ENCODE results near the gene DOP1A.

Gene DOP1A

DNA sequence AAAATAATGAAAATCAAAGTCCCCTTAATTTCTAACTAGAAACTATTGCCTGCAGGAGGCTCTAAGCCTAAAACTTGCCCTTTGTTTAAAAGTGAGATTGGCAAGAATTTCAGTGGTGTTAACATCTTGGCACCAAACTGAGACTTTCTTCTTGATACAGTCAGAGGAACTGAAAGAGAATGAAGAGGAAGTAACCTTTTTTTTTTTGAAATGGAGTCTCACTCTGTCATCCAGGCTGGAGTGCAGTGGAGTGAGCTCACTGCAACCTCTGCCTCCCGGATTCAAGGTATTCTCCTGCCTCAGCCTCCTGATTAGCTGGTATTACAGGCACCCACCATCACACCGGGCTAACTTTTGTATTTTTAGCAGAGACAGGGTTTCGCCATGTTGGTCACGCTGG is 3.6 kb downstream of the DOP1A start:
- no peak for DNase-seq

DNA sequence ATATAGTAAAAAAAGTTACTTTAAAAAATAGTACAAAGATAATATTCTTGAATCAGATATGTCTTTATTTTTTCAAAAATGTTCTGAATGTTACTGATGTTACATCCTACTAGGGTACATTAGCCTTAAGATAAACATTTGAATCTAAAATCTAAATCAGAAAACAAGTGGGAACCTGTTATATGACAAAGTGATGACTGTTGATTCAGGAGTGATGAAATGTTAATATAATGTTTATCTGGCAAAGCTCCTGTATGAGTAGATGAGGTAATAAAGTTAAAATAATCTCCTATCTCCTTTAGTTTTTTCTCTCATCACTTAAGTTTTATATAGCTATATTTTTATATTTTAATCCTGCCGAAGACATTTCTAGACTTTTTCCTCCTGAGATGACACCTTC is 4.2 kb downstream of the DOP1A start:
- DNase-seq: no peak

DNA sequence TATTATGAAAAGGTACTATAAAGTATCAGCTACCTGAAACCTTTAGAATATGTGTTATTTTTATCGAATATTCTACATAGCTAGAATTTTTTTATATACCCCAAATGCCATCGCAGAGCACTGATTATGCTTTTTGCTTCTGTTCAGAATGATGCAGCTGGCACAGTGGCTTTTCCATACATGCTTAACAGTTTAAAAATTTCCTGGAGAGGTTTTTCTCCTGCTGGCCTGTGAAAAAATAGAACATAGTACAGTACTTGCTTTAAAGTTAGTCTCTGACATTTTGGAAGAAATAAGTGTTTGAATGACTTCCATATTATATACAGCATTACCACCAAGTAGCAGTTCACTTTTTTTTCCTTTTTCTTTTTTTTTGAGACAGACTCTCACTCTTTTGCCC is 5.3 kb downstream of the DOP1A start:
- no peak for DNase-seq

DNA sequence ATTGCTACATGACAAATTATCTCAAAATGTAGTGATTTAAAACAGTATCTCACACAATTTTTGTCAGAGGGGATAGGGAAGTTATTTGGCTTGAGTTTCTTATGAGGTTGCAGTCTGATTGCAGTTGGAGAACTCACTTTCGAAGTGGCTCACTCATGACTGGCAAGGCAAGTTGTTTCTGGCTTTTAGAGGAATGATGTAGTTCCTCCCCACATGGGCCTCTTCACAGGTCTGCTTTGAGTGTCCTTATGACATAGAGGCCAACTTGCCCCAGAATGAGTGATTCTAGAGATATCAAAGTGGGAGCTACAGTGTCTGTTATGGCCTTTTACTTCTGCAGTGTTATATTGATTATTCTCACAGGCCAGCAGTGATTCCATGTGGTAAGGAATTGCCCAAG is 6.1 kb downstream of the DOP1A start:
- DNase-seq: no peak

DNA sequence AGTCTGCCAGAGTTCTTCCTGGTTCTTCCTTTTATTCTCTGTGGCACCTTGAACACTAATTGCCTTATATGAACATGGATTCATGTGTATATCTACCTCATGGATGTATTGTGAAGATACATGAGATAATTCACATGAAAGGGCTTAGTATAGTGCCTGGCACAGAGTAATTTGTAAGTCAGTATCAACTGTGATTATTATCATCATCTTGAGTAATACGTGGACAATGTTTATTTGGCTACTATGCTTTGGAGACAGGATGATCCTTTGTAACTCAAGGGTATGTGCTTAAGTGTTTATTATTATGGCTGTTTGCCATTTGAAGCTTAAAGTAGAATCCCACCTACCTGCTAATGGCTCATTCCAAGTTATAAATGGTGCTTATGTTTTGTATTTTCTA is 16.0 kb downstream of the DOP1A start:
- DNase-seq: no peak

DNA sequence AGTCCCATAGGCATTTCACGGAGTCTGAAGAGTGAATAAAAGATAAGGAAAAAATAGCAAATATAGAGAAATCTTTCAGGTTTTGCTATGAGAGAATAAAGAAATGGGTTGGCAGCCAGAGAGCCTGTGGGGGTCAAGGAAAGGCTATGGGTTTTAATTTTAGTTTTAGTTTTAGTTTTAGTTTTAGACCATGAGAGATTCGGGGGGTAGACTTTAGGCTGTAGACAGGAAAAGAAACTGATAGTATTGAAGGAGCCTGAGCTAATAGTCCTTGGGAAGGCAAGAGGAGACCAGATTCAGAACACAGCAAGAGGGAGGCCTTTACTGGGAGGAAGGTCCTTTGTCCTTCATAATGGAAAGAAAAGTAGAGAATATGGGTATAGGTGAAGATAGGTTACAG is 19.3 kb downstream of the DOP1A start:
- DNase-seq: no peak

DNA sequence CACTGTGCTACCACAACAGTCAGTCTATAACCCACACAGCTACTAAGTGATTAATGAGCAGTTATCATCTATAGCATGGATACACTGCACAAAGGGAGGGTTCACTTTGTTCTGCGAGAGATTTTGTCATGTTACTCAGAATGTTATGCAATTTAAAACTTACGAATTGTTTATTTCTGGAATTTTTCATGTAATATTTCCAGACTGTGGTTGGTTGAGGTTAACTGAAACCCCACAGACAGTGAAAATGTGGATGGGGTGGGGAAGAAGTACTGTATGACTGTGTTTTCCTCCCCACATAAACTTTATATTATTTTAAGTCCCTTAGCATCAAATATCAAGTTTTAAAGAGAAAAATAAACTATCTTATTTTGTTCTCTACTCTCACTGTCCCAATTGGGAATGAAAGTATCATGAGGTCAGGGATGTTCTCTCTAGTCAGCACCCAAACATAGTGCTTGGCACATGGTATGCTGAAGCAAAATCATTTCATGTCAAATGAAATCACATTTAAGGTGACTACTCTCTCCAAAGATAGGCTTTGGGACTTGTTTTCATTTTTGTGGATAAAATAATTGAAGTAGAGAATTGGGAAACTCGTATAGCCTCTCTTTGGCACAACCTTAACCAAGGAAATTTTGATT is 25.4 kb downstream of the DOP1A start:
- no peak for DNase-seq

DNA sequence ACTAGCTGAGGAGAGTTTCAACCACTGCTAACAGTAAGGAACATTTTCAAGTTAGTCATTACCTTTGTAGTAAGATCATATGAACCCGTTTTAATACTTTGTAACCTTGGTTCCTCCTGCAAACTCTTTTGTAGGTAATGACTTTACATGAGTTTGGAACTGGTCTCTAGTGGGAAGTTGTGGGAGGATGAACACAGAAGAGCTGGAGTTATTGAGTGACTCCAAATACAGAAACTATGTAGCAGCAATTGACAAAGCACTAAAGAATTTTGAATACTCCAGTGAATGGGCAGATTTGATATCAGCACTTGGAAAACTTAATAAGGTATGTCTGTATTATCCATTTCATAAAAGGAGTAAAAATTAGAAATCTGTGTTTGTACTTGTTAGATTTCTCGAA is 29.3 kb downstream of the DOP1A start:
- DNase-seq: no peak

DNA sequence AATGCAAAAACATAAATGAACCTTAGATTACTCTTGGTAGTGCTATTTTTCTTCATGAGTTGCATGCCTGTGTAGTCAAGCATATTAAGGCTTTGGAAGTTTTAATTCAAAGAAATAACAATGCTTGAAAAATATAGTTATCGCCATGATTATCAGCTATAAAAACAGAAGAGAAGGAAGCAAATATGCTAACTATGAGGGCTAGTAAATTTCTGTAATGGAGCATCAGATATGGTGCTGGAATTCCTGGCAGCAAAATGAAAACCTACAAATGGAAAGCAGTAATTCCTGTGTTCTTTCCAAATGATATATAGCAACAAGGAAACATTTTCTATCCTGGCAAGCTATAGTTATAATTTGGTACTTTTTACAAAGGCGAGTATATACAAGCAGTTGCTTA is 29.7 kb downstream of the DOP1A start:
- no peak for DNase-seq

DNA sequence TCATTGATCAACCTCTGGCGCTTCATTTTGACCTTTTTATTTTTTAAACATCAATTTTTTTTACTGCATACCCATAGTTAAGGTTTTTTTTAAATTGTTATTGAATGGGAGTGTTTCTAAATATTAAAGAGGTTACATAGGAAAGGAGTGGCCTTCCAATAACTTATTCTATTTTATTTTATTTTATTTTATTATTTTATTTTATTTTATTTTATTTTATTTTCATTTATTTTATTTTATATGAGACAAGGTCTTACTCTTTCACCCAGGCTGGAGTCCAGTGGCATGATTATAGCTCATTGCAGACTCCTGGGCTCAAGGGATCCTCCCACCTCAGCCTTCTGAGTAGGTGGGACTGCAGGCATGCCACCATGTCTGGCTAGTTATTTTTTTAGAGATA is 30.2 kb downstream of the DOP1A start:
- DNase-seq: no peak

DNA sequence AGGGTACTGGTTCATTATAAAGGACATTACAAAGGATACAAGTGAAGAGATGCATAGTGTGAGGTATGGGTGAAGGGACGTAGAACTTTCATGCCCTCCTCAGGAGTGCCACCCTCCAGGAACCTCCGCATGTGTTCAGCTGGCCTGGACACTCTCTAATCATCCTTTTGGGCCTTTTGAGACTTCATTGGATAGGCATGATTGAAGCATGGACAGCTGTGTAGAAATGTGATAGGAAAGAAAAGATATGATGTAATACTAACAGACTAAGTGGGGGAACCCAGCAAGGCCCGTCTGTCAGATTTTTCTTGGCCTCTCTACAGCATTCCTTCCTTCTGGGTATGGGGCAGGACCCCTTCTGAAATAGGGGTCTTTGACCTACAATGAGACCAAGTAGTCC is 31.1 kb downstream of the DOP1A start:
- no peak for DNase-seq

DNA sequence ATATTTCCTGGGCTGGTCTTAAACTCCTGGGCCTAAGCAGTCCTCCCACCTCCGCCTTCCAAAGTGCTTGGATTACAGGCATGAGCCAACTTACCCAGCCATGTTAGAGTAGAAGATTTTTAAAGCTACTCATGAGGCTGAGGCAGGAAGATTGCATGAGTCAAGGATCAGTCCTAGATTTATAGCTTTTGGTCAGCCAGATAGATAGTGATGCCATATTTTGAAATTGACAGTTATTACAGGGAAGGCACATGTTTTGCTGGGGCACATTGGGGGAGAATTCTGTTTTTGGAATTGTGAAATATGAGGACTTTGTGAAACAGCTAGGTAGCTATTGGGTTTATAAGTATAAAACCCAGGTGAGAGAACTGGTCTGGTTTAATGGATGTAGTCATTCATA is 40.9 kb downstream of the DOP1A start:
- DNase-seq: no peak

DNA sequence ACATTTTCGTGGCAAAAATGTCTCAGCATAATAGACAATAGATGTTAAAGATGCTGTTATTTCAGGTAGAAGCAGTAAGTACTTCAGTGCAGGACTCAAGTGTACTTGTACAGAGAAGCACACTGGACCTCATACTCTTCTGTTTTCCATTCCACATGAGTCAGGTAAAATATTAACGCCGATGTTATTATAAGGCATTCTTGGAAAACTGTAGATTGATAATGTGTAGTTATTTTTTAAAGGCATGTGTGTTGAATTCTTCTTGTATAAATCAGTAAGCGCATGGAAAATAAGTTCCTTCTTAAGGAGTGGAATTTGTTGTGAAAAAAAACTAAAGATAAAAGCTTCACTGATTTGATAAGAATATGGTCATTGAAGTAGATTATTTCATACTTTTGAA is 45.8 kb downstream of the DOP1A start:
- no peak for DNase-seq

DNA sequence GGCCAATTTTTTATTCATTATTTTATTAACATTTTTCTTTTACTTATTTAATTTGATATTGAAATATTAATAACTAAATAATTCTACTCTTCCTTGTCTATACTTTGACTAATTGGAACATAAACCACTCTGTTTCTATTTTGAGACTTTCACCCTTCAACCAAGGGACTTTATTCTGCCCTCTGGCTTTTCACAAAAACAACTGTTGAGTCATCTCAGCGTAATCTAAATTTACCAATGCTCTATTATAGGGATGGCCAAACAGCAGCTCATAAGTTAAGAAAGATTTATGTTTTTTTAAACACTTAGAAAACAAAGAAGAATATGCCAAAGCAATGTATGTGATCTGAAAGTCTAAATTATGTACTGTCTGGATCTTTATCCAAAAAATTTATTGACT is 46.7 kb downstream of the DOP1A start:
- no peak for DNase-seq

DNA sequence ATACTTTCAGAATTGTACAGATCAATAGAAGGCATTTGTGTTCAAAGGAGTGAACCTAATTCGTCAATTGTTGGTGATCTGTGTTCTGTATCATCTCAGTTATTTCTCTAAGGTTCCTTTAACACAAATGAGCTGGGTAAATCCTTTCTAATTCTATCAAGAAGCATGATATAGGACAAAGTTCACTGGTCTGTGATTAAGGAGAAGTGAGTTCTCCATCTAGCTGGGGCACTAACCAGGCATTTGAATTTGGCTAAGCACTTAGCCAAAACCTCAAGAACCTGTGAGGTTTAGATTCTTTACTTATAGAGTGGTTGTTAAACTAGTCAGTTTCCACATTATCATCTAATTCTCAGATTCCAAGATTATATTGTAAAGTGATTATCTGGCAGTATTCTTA is 50.3 kb downstream of the DOP1A start:
- no peak for DNase-seq

DNA sequence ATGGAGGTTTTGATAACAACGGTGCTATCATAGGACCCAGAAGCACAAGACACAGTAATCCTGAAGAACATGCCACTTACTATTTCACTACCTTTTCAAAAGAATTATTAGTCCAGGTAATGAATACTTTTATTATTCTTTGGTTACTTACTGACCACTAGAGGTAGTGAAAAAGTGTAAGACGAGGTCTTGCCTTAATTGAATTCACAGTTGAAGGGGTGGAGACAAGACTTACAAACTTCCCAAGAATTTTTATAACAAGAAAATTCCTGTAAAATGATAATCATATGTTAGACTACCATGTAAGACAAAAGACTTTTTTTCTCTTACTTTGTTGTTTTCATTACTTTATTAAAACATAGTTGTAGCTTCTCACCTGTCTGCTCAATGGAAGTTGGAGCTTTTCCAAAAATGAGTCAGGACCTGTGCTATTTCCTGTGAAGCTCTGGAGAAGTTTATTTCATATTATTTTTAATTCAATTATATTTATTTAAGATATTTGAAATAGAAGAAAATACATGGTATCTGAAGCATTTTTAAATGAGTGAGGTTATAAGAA is 52.4 kb downstream of the DOP1A start:
- DNase-seq: no peak

DNA sequence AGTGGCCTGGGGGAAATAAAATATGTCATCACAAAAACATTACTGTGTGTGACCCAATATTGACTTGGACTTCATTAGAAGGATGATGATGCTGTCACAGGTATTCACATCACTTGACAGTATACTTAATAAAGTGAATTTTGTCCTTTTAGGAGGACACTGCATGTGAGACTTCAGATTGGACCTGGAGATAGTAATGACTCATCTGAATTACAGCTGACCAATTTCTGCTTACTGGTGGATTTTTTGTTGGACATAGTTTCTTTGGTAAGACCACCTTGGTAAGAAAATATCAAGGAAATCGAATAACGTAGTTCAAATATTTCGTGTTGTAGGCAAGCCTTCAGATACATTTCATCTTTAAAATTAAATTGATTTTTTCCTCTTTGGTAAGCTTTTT is 57.1 kb downstream of the DOP1A start:
- DNase-seq: no peak

DNA sequence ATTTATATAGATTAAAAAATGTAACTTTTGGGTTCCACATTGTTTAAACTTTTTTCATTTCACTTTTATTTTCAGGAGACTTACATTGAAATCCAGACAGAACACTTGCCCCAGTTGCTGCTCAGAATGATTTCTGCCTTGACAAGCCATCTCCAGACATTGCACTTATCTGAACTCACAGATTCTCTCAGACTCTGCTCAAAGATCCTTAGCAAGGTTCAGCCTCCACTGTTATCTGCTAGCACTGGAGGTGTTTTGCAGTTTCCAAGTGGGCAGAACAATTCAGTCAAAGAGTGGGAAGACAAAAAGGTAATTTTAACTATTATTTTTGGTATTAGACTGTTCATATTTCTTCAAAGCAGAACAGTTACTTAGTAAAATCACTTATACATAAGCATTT is 58.0 kb downstream of the DOP1A start:
- no peak for DNase-seq

DNA sequence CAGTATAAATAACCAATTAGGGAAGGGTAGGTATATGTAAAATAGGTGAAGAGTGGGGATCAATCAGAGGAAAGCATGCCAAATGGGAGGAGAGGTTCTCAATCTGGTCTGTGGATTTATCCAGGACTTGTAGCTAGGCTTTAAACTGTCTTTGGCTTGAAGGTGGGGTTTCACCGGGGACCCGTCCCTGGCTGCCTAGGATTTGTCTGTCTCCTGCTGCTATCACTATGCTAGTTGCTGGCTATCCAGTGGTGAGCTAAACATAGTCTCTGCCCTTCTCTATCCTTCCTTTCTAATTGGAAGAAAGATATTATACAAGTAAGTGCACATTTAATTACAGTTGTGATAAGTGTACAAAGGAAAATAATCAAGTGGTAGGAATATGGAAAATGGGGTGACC is 58.8 kb downstream of the DOP1A start:
- DNase-seq: no peak

DNA sequence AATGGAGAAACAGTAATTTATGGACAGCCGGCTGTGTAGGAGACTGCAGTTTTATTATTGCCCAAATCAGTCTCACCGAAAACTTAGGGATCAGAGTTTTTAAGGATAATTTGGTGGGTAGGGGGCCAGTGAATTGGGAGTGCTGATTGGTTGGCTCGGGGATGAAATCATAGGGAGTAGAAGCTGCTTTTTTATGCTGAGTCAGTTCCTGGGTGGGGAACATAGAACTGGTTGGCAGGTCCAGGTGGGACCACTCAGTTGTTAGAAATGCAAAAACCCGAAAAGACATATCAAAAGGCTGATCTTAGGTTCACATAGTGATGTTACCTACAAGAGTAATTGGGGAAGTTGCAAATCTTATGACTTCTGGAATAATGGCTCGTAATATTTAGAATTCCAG is 59.3 kb downstream of the DOP1A start:
- DNase-seq: no peak

DNA sequence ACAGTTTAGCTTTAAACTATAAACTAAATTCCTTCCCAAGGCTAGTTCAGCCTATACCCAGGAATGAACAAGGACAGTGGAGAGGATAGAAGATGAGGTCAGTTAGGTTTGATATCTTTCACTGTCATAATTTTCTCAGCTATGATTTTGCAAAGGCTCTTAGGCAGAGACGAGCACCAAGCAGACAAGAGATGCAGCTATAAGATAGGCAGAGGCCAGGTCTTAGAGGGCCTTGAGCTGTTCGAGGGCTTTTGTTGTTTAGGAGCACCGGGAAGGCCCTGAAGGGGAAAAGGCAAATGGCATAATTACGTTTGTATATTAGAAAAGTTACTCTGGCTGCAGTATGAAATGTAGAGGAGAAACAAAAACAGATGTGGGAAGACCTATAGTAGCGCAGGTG is 59.8 kb downstream of the DOP1A start:
- no peak for DNase-seq

DNA sequence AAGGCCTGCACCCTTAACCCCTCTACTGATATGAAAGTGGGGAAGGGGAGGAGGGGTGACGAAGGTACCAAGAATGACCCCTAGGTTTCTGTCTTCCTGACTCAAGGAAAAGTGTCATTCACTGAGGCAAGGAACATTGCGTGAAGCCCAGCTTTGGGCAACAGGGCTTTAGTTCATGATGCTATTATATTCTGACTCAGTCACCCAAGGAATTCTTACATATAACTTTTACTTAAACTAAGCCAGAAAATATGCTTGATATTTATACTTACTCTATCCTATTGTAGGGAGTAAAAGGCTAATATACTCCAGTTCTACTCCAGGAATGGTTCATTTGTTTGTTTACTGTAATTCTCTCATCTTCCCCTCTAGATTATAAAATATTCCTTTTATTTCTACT is 60.5 kb downstream of the DOP1A start:
- no peak for DNase-seq

DNA sequence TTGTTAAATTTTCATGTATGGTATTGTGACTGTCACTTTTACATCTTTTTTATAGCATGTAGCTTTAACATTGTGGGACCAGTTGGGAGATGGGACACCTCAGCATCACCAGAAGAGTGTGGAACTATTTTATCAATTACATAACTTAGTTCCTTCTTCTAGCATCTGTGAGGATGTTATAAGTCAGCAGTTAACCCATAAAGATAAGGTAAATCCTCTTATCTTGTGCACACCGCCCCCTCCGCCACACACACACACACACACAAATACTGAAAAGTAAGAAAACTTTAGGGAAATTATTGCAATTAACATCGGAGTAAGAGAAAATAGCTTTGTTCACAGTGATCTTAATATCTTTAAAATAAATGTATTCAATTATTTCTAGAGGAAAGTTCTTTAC is 64.7 kb downstream of the DOP1A start:
- DNase-seq: no peak

DNA sequence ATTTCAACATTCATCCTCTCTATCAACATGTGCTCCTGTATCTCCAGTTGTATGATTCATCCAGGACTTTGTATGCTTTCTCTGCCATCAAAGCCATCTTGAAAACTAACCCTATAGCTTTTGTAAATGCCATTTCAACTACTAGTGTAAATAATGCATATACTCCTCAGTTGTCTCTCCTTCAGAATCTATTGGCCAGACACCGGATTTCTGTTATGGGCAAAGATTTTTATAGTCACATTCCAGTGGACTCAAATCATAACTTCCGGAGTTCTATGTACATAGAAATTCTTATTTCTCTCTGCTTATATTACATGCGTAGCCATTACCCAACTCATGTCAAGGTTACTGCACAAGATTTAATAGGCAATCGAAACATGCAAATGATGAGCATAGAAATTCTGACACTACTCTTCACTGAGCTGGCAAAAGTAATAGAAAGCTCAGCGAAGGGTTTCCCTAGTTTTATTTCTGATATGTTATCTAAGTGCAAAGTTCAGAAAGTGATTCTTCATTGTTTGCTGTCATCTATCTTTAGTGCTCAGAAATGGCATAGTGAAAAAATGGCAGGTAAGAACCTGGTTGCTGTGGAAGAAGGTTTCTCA is 70.7 kb downstream of the DOP1A start:
- no peak for DNase-seq
